ENCODE results near the gene SAMD4B. TPM values are rescaled to one million over a fixed set of nuclear protein-coding genes. Genes with fewer than 3 reads are reported as not detected.

SAMD4B gene
- total RNA-seq, 4 donors from 2014 or later, result 103 to 193 (median 115) TPM

DNA sequence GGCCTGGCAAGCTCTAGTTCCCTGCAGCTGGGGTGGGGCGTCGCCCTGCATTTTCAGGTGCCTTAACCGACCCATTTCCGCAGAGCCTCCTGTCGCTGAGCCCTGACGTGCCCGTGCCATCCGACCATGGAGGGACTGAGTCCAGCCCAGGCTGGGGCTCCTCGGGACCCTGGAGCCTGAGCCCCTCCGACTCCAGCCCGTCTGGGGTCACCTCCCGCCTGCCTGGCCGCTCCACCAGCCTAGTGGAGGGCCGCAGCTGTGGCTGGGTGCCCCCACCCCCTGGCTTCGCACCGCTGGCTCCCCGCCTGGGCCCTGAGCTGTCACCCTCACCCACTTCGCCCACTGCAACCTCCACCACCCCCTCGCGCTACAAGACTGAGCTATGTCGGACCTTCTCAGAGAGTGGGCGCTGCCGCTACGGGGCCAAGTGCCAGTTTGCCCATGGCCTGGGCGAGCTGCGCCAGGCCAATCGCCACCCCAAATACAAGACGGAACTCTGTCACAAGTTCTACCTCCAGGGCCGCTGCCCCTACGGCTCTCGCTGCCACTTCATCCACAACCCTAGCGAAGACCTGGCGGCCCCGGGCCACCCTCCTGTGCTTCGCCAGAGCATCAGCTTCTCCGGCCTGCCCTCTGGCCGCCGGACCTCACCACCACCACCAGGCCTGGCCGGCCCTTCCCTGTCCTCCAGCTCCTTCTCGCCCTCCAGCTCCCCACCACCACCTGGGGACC is 65.6 kb downstream of the SAMD4B start:
- Histone ChIP-seq H3K36me3 (peaks cover 10 to 22% (median 18%) of the 10 kb centered on the region in 3 donors), H3K4me3 (peak overlapping the region; percentile 66 to 98 (median 88)), H3K27me3 (peaks cover 0 to 3% of the 10 kb centered on the region in 2 donors), H3K9me3 (no peaks in the 10 kb centered on the region), H3K4me1 (peaks cover 6 to 46% (median 39%) of the 10 kb centered on the region in 4 donors), H3K27ac (peak overlapping the region; percentile 94 to 100 (median 100))
- DNase-seq (ENCODE audit: low spot score in 2 of 2), result no peak
- 4 to 20% methylated on average over 13 to 24 of the region's 40 CpGs for WGBS, 2 donors
- TF ChIP-seq, protein P1, sequence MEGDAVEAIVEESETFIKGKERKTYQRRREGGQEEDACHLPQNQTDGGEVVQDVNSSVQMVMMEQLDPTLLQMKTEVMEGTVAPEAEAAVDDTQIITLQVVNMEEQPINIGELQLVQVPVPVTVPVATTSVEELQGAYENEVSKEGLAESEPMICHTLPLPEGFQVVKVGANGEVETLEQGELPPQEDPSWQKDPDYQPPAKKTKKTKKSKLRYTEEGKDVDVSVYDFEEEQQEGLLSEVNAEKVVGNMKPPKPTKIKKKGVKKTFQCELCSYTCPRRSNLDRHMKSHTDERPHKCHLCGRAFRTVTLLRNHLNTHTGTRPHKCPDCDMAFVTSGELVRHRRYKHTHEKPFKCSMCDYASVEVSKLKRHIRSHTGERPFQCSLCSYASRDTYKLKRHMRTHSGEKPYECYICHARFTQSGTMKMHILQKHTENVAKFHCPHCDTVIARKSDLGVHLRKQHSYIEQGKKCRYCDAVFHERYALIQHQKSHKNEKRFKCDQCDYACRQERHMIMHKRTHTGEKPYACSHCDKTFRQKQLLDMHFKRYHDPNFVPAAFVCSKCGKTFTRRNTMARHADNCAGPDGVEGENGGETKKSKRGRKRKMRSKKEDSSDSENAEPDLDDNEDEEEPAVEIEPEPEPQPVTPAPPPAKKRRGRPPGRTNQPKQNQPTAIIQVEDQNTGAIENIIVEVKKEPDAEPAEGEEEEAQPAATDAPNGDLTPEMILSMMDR (IDR thresholded peaks at IDR 0.05), result peak in 1 of 5 experiments; percentile 19
- peak in 1 of 2 donors; percentile 95 for TF ChIP-seq EP300 (IDR thresholded peaks at IDR 0.05)
- peak; percentile 5 to 45 for TF ChIP-seq POLR2A (IDR thresholded peaks at IDR 0.05)

DNA sequence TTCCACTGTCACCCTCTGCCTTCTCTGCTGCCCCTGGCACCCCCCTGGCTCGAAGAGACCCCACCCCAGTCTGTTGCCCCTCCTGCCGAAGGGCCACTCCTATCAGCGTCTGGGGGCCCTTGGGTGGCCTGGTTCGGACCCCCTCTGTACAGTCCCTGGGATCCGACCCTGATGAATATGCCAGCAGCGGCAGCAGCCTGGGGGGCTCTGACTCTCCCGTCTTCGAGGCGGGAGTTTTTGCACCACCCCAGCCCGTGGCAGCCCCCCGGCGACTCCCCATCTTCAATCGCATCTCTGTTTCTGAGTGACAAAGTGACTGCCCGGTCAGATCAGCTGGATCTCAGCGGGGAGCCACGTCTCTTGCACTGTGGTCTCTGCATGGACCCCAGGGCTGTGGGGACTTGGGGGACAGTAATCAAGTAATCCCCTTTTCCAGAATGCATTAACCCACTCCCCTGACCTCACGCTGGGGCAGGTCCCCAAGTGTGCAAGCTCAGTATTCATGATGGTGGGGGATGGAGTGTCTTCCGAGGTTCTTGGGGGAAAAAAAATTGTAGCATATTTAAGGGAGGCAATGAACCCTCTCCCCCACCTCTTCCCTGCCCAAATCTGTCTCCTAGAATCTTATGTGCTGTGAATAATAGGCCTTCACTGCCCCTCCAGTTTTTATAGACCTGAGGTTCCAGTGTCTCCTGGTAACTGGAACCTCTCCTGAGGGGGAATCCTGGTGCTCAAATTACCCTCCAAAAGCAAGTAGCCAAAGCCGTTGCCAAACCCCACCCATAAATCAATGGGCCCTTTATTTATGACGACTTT is 66.4 kb downstream of the SAMD4B start:
- Histone ChIP-seq H3K4me1 (peaks cover 6 to 41% (median 39%) of the 10 kb centered on the region in 4 donors), H3K4me3 (peak overlapping the region; percentile 66 to 98 (median 88)), H3K27me3 (peaks cover 0 to 3% of the 10 kb centered on the region in 2 donors), H3K9me3 (no peaks in the 10 kb centered on the region), H3K27ac (peak overlapping the region; percentile 94 to 100 (median 100)), H3K36me3 (peaks cover 10 to 22% (median 18%) of the 10 kb centered on the region in 3 donors)
- TF ChIP-seq POLR2A (IDR thresholded peaks at IDR 0.05) (peak; percentile 13 to 64), EP300 (IDR thresholded peaks at IDR 0.05) (peak in 1 of 2 donors; percentile 96)
- TF ChIP-seq, protein P1 (IDR thresholded peaks at IDR 0.05), result no peak
- DNase-seq (ENCODE audit: low spot score in 2 of 2), result peak in 1 of 2 donors; percentile 71
- 12 to 24% methylated on average over 20 of the region's 20 CpGs for WGBS, 2 donors

DNA sequence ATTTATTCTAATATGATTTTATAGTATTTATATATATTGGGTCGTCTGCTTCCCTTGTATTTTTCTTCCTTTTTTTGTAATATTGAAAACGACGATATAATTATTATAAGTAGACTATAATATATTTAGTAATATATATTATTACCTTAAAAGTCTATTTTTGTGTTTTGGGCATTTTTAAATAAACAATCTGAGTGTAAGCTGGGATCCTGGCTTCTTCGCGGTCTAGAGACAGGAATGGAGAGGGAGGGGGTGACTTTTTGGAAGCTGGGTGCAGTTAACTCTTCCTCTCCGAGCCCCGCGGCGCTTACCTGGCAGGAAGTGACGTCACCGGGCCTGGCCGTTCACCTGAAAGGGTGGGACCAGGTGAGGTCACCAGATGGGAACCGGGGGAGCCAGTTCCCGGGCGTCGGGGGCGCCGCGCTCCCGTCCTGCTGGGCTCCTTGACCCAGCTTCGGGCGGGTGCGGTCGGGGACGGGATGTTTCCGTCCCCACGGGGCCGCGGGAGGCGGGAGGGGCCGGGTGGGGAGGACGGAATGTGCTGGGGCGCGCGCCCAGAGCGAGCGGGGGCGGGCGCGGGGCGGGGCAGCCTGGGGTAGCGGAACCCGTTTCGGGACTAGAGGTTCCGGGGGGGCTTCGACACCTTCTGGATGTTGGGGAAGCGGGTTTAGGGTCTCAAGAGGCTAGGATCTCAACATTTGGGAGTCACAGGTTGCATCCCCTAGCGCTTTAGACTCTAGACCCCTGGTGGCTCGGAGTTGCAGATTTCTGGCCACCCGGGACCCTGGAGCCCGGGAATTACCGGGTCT is 67.2 kb downstream of the SAMD4B start:
- Histone ChIP-seq H3K4me1 (peaks cover 6 to 44% (median 41%) of the 10 kb centered on the region in 4 donors), H3K9me3 (no peaks in the 10 kb centered on the region), H3K36me3 (peaks cover 10 to 22% (median 18%) of the 10 kb centered on the region in 3 donors), H3K27ac (peak overlapping the region; percentile 94 to 100 (median 100)), H3K4me3 (peak overlapping the region; percentile 66 to 98 (median 88)), H3K27me3 (peaks cover 0 to 3% of the 10 kb centered on the region in 2 donors)
- peak; percentile 89 to 91 for DNase-seq (ENCODE audit: low spot score in 2 of 2)
- WGBS, 2 donors, result 0 to 2% methylated on average over 23 to 46 of the region's 52 CpGs
- TF ChIP-seq, protein P1 (IDR thresholded peaks at IDR 0.05), result peak in 2 of 5 experiments; percentile 23 to 34
- TF ChIP-seq EP300 (IDR thresholded peaks at IDR 0.05) (peak in 1 of 2 donors; percentile 95), POLR2A (IDR thresholded peaks at IDR 0.05) (peak; percentile 54 to 73)

DNA sequence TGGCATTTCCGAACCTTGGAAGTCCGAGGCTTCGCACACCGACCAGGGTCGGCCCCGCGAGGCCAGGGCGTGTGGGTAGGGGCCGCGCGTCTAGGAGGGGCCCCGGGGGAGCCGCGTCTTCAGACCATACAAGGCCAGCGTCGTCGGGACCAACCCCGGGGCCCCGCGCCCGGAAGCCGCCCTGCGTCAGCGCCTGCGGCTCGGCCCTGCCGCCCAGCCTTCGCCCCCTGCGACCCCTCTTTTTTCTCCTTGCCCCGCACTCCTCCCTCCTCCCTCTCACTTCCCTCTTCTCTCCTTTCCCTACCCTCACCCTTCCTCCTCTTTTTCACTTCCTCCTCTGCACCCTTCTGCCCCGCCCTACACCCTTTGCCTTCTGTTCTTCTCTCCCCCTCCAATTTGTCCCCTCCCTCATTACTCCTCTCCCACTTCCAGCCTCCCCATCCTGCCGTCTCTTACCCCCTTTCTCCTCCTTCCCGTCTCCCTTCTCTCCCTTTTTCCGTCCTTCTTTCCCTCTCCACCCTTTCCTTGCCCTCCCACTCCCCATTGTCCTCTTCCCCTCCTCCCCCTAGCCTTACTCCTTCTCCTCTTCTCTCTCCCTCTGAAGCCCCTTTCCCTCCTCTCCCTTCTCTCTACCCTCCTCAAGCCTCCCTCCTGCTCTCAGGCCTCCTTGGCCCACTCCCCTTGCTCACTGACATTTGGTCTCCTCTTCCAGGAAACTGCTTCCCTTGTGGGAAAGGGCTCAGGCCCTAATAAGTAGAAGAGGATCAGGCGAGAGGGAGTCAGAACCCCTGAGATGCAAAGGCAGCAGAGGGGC is 68.0 kb downstream of the SAMD4B start:
- peak overlapping the region; percentile 94 to 100 (median 100) for H3K27ac ChIP-seq
- no peaks in the 10 kb centered on the region for H3K9me3 ChIP-seq
- peaks cover 10 to 22% (median 18%) of the 10 kb centered on the region in 3 donors for H3K36me3 ChIP-seq
- DNase-seq (ENCODE audit: low spot score in 2 of 2), result peak; percentile 73 to 75
- H3K4me3 ChIP-seq, result peak overlapping the region; percentile 66 to 98 (median 88)
- TF ChIP-seq, protein P1 (IDR thresholded peaks at IDR 0.05), result no peak
- TF ChIP-seq EP300 (IDR thresholded peaks at IDR 0.05) (peak in 1 of 2 donors; percentile 73), POLR2A (IDR thresholded peaks at IDR 0.05) (peak in 1 of 2 donors; percentile 51)
- H3K27me3 ChIP-seq, result peaks cover 0 to 3% of the 10 kb centered on the region in 2 donors
- 2% methylated on average over 29 to 32 of the region's 35 CpGs for WGBS, 2 donors
- H3K4me1 ChIP-seq, result peaks cover 6 to 44% (median 39%) of the 10 kb centered on the region in 4 donors
